Ramos (cell line): ENCODE data around the gene TUBA1B.
"Not testable (repeated sequence)": the region's sequence is repeated elsewhere in the genome, so short reads cannot be mapped to it uniquely, and the experiment has no call there.

Source experiments
- in situ Hi-C: fragments of 300-500 bp; cut with MboI; formaldehyde crosslinking; loops from one replicate; pipeline ENCODE4 v1.14.3; 2022; ENCODE audit warnings: low sequenced_read_pairs; ENCODE audit not compliant: unreplicated experiment

Gene TUBA1B

DNA sequence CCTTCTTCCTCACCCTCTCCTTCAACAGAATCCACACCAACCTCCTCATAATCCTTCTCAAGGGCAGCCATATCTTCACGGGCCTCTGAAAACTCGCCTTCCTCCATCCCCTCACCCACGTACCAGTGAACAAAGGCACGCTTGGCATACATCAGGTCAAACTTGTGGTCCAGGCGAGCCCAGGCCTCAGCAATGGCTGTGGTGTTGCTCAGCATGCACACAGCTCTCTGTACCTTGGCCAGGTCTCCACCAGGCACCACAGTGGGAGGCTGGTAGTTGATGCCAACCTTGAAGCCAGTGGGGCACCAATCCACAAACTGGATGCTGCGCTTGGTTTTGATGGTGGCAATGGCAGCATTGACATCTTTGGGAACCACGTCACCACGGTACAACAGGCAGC, 3.2 kb downstream of the TUBA1B start:
- in situ Hi-C loops = not testable (repeated sequence)

DNA sequence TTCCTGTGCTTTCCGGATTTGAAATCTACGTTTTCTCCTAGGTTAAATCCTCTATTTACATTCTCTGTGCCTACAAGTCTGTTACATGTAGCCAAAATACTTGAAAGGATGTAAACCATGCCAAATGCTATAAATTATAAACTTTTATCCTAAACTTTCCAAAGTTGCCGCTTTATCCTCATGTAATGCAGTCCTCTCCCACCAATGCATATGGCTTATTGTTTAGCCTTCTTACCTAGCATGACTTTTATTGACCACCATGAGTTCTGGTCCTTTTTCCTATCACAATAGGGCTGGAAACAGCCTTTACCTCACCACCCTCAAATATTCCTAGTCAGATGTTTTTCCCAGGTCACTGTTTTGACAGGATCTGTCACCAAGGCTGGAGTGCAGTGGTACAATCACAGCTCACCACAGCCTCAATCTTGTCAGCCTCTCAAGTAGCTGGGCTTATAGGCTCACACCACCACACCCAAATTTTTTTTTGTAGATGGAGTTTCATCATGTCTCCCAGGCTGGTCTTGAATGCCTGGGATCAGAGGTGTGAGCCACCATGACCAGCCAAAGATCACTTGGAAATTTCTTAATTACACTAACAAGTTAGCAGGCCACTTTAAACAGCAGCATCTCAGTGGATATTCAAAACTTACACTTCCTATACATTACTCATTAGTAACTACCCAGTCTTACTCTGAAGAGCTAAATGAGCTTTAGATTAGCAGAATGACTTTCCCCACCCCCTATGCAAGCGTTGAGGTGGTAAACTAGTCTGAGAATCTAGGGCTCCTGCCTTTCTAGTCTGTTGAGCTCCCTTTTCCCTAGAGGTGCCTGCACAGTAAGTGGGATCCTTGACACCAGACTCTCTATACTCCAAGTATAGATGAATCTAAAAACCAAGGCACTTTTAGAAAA, 4.1 kb downstream of the TUBA1B start:
- in situ Hi-C loops = no loop called here

DNA sequence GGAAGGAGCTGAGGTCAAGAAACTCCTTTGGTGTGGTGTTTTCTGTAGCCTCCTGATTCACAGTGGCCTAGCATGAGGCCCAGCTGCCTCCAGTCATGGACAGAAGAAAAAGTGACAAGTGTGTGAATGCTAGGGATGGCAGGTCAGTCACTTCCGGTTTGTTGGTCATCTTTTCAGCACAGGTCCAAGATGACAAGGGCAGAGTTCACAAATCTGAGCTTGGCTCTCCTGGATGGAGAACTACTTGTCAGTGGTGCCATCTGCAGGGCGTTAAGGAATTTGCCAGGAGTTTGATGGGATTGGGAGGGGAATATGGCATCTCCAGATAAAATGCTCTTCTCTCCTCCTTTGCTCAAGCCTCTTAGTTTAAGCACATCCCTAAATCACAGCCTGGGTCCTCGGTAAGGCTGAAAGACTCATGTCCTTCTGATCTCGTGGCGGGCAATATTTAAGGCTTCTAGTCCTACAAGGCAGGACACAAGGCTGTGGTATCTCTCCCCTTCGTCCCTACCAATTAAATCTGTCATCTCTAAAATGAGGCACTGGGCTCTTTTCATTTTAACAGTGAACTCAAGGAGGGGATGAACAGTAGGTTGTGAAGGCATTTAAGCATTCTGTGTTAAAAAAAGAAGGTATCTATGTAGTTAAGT, 10.0 kb downstream of the TUBA1B start:
- in situ Hi-C loops = no loop called here

DNA sequence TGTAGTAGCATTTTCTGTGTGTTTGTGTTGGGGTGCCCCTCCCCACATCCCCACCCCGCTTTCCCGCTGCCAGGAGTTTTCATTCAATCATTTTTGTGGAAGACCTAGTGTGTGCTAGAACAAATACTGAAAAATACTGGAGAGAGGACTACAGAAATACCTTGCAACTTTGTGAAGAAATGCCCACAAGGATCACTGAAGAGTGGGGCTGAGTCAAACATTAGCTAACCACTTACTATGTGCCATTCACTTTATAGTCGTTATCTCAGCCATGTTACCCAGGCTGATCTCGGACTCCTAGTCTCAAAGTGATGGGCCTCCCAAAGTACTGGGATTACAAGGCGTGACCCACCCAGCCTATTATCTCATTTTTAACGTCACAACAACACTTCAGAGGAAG, 20.0 kb downstream of the TUBA1B start:
- in situ Hi-C loops = no loop called here

GRCh38 chr12:49110464-49111155, 20.6 kb downstream of the TUBA1B start, which contains the start of gene LMBR1L:
LMBR1L (minus strand) TSS chr12:49110847; CDS start chr12:49110555, 292 bp downstream.
- in situ Hi-C loops = no loop called here

DNA sequence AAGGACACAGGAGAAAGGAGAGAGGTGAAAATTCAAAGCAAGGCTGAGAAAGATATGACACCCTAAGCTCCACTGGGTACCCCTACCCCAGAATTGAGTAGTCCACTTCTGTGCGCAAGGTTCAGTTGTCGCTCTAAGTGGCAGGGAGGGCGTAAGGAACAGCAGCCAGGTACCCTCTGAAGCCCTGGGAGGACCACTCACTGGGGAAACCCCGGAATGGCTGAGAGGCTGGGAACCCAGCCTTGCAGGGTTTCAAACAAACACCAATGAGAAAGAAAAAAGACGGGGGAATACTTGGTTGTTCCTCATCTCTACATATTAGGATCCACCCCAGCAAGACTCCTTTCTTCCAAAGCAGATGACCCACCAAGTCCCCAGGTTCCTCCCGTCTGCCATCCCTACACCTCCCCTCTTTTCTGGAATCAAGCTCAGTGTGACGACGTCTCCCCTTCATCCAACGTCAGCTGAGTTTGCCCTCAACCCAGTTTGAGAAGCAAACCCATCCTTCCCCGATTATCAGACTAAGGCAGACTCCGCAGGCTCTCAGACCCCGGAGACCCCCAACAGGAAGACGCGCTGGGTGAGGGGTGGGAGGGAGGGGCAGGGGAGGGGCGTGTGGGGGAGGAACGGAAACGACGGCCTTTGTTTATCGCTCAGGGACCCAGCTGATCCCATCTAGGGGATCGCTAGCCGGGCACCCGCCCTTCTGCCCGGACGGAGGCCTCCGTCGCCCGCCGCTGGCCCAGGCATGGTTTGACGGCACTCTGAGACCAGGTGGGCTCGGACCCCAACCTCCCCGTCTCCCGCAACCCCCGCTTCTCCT, 21.3 kb downstream of the TUBA1B start:
- in situ Hi-C loops = no loop called here

DNA sequence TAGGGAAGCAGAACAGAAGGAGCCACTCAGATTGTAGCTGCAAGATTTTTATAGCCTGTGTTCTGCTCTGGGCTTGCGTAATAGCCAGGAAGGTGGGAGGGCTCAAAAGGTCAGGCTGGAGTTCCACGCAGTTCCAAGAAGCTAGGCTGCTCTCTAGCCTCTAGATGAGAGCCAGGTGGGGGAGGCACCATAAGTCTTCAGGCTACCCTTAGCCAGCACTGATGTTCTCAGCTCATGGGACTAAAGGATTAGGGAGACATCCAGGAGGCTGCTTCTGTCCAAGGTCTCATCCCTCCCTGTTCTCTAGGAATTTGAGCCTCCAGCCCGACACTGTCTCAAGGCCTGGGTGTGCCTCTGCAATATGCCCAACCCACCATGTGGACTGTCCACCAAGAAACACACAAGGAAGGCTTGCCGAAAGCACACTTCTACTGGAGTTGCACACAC, 22.2 kb downstream of the TUBA1B start:
- in situ Hi-C loops = no loop called here

DNA sequence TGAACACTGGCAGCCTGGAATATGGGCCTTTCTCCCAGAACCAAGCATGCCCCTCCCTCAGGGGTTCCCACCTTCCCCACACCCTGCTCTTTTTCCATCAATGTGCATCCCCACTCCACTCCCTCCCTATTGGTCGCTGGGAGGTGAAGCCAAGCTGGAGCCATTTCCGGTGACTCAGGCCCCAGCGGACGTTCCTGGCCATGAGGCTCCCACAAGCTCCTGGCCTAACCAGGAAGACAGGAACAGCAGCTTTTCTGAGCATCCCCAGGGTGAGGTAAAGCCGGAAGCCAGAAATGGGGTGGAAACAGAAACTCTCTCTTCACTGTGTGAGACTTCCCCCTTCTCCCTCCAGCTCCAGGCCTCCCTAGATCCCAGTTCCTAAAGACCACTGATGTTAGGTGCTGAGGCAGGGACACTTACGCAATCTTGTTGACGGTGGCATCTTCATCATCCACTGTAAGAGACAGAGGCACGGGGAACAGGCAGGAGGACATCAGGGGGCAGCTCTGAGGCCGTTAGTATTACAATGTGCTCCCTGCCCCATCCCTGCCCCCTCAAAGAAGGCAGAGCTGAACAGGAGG, 25.6 kb downstream of the TUBA1B start:
- in situ Hi-C loops = no loop called here

GRCh38 chr12:49104822-49105221, 26.4 kb downstream of the TUBA1B start:
- in situ Hi-C loops = no loop called here

GRCh38 chr12:49100380-49100779, 30.8 kb downstream of the TUBA1B start:
- in situ Hi-C loops = no loop called here

GRCh38 chr12:49098703-49099102, 32.5 kb downstream of the TUBA1B start:
- in situ Hi-C loops = loop anchor here (10.0 kb wide), 1 partner anchor 136 kb away; no protein-coding TSS in a partner anchor

DNA sequence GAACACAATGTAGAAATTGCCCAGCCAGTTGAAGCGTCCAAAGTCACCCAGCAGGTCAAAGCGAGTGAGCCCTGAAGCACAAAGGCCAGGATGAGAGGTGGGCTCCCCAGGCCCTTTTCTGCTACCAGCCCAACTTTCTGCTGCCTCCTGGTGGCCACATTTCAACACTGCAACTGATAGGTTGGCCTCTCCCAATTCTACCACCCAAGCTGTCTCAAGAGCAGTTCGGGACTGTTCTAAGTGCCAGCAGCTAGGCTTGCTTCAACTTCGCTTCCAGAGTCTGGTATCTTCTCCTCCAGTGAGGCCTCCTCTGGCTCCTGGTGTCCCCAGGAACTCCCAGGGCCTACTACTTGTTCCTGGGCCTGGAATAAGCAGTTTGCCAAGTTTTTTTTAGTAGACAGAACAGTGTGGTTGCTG, 33.2 kb downstream of the TUBA1B start:
- in situ Hi-C loops = loop anchor here (10.0 kb wide), 1 partner anchor 137 kb away; no protein-coding TSS in a partner anchor

- in situ Hi-C loops = loop anchor here (10.0 kb wide), 1 partner anchor 137 kb away; no protein-coding TSS in a partner anchor
Measured at GRCh38 chr12:49097381-49097780, 33.8 kb downstream of the TUBA1B start.

- in situ Hi-C loops = loop anchor here (10.0 kb wide), 1 partner anchor 140 kb away; no protein-coding TSS in a partner anchor
Measured at GRCh38 chr12:49094975-49095365, 36.2 kb downstream of the TUBA1B start.

DNA sequence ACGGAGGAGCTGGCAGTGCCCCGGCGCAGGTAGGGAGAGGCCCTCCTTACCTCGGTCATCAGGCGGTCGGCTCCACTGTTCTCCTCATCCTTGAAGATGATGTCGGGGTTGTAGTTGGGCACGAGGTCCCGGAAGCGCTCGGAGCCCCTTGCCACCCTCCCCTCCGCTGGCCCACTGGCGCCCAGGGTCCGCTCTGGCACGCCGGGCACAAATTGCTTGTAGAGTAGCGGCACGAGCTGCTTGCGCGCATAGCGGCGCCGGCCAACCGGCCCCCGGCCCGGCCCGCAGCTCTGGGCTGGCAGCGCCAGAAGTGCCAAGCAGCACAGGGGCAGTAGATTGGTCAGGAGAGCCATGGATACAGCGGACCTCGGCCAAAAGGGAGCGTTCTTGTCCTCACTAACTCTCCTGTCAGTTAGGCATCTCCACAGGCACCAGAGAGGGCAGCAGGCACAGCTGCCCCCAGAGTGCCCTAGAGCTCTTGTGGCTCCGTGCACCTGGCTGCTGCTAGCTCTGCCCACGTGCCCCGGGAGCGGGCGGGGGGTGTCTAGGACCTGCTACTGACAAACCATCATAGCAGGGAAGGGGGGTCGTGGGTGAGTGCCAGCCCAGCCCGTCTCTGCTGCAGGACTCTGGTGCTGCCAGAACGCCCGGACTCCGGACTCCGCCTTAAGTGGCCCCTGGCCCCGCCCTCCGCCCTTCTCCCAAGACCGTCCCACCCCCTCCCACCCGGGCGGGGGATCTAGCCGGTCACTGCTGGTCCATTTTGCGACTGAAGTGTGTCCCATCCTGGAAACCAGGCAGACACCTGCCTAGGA, 36.8 kb downstream of the TUBA1B start, which contains the start of gene DHH:
DHH (minus strand) TSS at position 642 of the 815 bp plus-strand sequence; CDS start at position 353, 289 bp downstream.
- in situ Hi-C loops = loop anchor here (10.0 kb wide), 1 partner anchor 140 kb away; no protein-coding TSS in a partner anchor

GRCh38 chr12:49093792-49094159, 37.4 kb downstream of the TUBA1B start:
- in situ Hi-C loops = loop anchor here (10.0 kb wide), 1 partner anchor 141 kb away; no protein-coding TSS in a partner anchor

DNA sequence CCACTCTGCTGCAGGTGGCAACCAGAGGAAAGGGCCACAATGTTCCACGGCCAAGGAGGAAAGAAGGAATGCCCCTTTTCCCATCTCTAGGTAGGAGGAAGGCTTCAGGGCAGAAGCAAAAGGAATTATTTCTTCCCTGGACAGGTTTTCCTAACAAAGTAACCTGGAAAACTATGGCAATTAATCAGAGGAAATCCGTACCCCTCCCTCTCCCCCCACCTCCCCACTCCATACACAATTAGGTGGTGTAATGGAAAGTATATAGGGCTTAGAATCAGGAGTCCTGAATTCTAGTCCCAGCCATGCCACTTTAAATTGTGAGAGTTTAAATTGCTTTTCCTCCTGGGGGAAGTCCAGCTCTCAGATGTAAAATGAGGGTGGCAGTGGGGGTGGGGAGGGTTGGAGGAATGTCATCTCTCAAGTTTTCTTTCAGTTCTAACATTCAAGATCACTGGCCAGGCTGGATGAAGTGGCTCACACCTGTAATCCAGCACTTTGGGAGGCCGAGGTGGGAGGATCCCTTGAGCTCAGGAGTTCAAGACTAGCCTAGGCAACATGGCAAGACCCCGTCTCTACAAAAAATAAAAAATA, 38.3 kb downstream of the TUBA1B start:
- in situ Hi-C loops = loop anchor here (10.0 kb wide), 1 partner anchor 142 kb away; no protein-coding TSS in a partner anchor
